ENCODE measurements around the gene BSN.

BSN gene

DNA sequence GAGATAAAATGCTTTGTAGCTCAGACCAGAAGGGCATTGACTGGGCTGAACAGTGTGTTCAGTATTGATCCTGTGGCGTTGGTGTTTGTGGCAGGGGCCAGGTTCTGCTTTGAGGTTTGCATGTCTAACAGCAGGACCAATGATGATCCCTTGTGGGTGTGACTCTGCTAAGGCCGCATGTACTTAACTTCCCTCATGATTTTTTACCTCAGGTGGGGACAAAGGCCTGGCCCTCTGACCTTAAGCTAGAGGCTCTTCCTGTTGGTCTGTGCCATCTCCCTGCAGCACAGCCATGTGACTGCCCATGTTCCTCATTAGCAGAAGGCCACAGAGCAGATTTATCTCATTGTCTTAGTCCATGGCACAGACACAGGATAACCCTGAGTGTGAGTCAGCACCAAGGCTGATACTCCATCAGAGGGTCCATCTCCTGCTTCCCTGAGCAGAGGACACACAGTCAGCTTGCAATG, 34.3 kb upstream of the BSN start:
- no peak overlapping the region for H3K4me3 ChIP-seq (ENCODE audit: low read length)
- H3K4me1 ChIP-seq (ENCODE audit: control insufficient read depth, insufficient read depth, low read length): no peaks in the 10 kb centered on the region
- no peak for DNase-seq (ENCODE audit: low read depth, low spot score)
- H3K27me3 ChIP-seq (ENCODE audit: control insufficient read depth, insufficient read depth, low read length): no peaks in the 10 kb centered on the region
- no peak overlapping the region for H3K27ac ChIP-seq (ENCODE audit: low read length)
- no peaks in the 10 kb centered on the region for H3K9me3 ChIP-seq (ENCODE audit: control insufficient read depth, insufficient read depth, low read length)
- H3K36me3 ChIP-seq (ENCODE audit: control insufficient read depth, insufficient read depth, low read length): peaks cover 6% of the 10 kb centered on the region; the same call in 1 of the 2 replicates
- WGBS (ENCODE audit: insufficient coverage, insufficient read length): no CpG with 5 or more reads among the region's 2 CpGs

DNA sequence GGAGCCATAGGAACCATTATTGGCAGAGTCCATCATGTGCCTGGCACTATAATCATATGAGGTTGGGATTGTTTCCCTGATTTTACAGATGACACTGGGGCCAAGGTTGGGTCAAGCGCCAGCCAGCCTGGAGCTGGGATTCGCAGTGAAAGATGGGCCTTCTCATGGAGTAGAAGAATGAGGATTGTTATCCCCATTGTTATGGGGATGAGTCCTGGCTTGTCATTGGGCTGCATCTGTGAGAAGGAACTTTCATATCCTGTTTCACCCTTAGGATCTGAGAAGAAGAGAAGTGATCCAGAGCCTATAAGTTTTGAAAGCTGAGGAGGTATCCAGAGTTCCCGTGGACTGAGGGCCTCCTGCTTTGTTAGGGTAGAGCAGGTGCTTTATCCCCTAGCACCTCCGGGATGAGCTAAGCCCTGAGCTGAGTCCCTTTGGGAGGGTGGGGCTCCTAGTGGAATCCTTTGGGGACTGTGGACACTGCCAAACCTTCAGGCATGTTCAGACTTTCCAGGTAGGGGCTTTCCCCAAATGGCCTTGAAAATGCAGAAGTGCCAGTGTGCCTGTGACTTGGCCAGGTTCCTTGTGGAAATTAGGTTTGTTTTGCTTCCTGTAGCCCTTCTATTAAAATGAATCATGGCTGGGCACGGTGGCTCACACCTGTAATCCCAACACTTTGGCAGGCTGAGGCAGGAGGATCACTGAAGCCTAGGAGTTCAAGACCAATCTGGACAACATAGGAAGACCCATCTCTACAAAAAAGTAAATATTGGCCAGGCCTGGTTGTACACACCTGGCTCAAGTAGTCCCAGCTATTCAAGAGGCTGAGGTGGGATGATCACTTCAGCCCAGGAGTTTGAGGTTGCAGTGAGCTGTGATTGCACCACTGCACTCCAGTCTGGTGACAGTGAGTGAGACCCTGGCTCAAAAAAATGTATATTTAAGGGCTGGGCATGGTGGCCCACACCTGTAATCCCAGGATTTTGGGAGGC, 30.2 kb upstream of the BSN start:
- Histone ChIP-seq H3K9me3 (ENCODE audit: control insufficient read depth, insufficient read depth, low read length) (no peaks in the 10 kb centered on the region), H3K27ac (ENCODE audit: low read length) (no peak overlapping the region), H3K36me3 (ENCODE audit: control insufficient read depth, insufficient read depth, low read length) (no peaks in the 10 kb centered on the region; the same call in 1 of the 2 replicates), H3K27me3 (ENCODE audit: control insufficient read depth, insufficient read depth, low read length) (no peaks in the 10 kb centered on the region), H3K4me1 (ENCODE audit: control insufficient read depth, insufficient read depth, low read length) (no peaks in the 10 kb centered on the region), H3K4me3 (ENCODE audit: low read length) (no peak overlapping the region)
- WGBS (ENCODE audit: insufficient coverage, insufficient read length): no CpG with 5 or more reads among the region's 5 CpGs
- DNase-seq (ENCODE audit: low read depth, low spot score): no peak

DNA sequence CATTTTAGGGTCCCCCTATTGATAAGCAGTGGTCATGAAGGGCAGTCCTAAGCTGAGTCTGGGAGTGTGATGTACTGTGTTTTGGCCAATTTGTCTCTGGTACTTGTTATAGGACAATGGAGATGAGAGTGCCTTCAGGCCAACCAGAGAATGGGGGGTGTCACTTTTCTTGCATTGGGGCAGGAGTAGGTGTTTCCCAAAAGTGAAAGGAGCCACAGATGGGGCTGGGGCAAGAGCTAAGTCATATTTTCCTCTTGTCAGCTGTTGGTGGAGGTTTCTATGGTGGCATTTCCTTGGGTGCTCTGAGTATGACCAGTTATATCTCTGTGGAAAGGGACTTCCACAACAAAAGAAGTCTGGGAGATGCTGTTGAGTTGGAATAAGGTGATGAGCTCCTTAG, 24.7 kb upstream of the BSN start:
- no peak overlapping the region for H3K27ac ChIP-seq (ENCODE audit: low read length)
- peaks cover 25% of the 10 kb centered on the region for H3K36me3 ChIP-seq (ENCODE audit: control insufficient read depth, insufficient read depth, low read length)
- H3K4me3 ChIP-seq (ENCODE audit: low read length): no peak overlapping the region
- H3K4me1 ChIP-seq (ENCODE audit: control insufficient read depth, insufficient read depth, low read length): no peaks in the 10 kb centered on the region; the same call in 1 of the 2 replicates
- H3K9me3 ChIP-seq (ENCODE audit: control insufficient read depth, insufficient read depth, low read length): no peaks in the 10 kb centered on the region
- H3K27me3 ChIP-seq (ENCODE audit: control insufficient read depth, insufficient read depth, low read length): no peaks in the 10 kb centered on the region
- DNase-seq (ENCODE audit: low read depth, low spot score): no peak

DNA sequence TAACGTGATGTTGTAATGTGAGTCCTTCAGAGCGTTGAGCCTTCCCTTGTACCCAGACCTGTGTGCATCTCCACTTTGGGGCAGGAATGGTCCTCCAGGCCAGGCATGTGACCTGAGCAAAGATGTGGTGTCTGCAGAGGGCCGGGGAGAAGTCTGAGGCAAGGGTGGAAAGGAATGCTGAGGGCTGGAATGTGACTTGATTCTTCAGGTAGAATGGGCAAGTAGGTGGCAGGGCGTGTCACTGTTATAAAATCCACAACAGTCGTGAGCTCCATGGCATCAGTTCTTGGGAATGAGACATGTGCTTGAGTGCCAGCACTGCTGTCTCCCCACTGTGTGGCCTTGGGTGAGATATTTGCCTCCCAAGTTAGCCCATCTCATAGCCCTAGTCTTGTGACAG, 24.0 kb upstream of the BSN start:
- no peaks in the 10 kb centered on the region for H3K27me3 ChIP-seq (ENCODE audit: control insufficient read depth, insufficient read depth, low read length)
- WGBS (ENCODE audit: insufficient coverage, insufficient read length): no CpG with 5 or more reads among the region's 5 CpGs
- H3K4me3 ChIP-seq (ENCODE audit: low read length): no peak overlapping the region
- H3K36me3 ChIP-seq (ENCODE audit: control insufficient read depth, insufficient read depth, low read length): peaks cover 25% of the 10 kb centered on the region
- no peak for DNase-seq (ENCODE audit: low read depth, low spot score)
- no peaks in the 10 kb centered on the region for H3K9me3 ChIP-seq (ENCODE audit: control insufficient read depth, insufficient read depth, low read length)
- H3K4me1 ChIP-seq (ENCODE audit: control insufficient read depth, insufficient read depth, low read length): no peaks in the 10 kb centered on the region; the same call in 1 of the 2 replicates
- no peak overlapping the region for H3K27ac ChIP-seq (ENCODE audit: low read length)

- H3K36me3 ChIP-seq (ENCODE audit: control insufficient read depth, insufficient read depth, low read length): peaks cover 25% of the 10 kb centered on the region
- no CpG with 5 or more reads among the region's 8 CpGs for WGBS (ENCODE audit: insufficient coverage, insufficient read length)
Observed at GRCh38 chr3:49530701-49531100, 23.6 kb upstream of the BSN start.

GRCh38 chr3:49531218-49531617, 23.1 kb upstream of the BSN start:
- no peak for DNase-seq (ENCODE audit: low read depth, low spot score)
- peaks cover 25% of the 10 kb centered on the region for H3K36me3 ChIP-seq (ENCODE audit: control insufficient read depth, insufficient read depth, low read length)
- no peaks in the 10 kb centered on the region for H3K9me3 ChIP-seq (ENCODE audit: control insufficient read depth, insufficient read depth, low read length)
- no CpG with 5 or more reads among the region's 10 CpGs for WGBS (ENCODE audit: insufficient coverage, insufficient read length)
- peaks cover 1% of the 10 kb centered on the region; the same call in 1 of the 2 replicates for H3K4me1 ChIP-seq (ENCODE audit: control insufficient read depth, insufficient read depth, low read length)
- no peak overlapping the region for H3K4me3 ChIP-seq (ENCODE audit: low read length)
- H3K27ac ChIP-seq (ENCODE audit: low read length): no peak overlapping the region
- H3K27me3 ChIP-seq (ENCODE audit: control insufficient read depth, insufficient read depth, low read length): no peaks in the 10 kb centered on the region

More at GRCh38 chr3:49530701-49531100, 23.6 kb upstream of the BSN start:
- H3K27ac ChIP-seq (ENCODE audit: low read length): no peak overlapping the region
- no peaks in the 10 kb centered on the region for H3K9me3 ChIP-seq (ENCODE audit: control insufficient read depth, insufficient read depth, low read length)
- no peak overlapping the region for H3K4me3 ChIP-seq (ENCODE audit: low read length)
- no peak for DNase-seq (ENCODE audit: low read depth, low spot score)
- H3K4me1 ChIP-seq (ENCODE audit: control insufficient read depth, insufficient read depth, low read length): peaks cover under 1% of the 10 kb centered on the region; the same call in 1 of the 2 replicates
- H3K27me3 ChIP-seq (ENCODE audit: control insufficient read depth, insufficient read depth, low read length): no peaks in the 10 kb centered on the region

GRCh38 chr3:49531715-49532114, 22.6 kb upstream of the BSN start:
- Histone ChIP-seq H3K27me3 (ENCODE audit: control insufficient read depth, insufficient read depth, low read length) (no peaks in the 10 kb centered on the region), H3K27ac (ENCODE audit: low read length) (no peak overlapping the region), H3K9me3 (ENCODE audit: control insufficient read depth, insufficient read depth, low read length) (no peaks in the 10 kb centered on the region), H3K4me1 (ENCODE audit: control insufficient read depth, insufficient read depth, low read length) (peaks cover 1% of the 10 kb centered on the region; the same call in 1 of the 2 replicates), H3K4me3 (ENCODE audit: low read length) (no peak overlapping the region), H3K36me3 (ENCODE audit: control insufficient read depth, insufficient read depth, low read length) (peaks cover 25% of the 10 kb centered on the region)
- no CpG with 5 or more reads among the region's 16 CpGs for whole genome bisulfite sequencing (ENCODE audit: insufficient coverage, insufficient read length)
- DNase-seq (ENCODE audit: low read depth, low spot score): no peak

DNA sequence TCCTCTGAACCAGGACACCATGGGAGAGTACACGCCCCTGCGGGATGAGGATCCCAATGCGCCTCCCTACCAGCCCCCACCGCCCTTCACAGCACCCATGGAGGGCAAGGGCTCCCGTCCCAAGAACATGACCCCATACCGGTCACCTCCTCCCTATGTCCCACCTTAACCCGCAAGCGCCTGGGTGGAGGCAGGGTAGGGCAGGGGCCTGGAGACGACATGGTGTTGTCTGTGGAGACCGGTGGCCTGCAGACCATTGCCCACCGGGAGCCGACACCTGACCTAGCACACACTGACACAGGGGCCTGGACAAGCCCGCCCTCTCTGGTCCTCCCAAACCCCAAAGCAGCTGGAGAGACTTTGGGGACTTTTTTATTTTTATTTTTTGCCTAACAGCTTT, 21.2 kb upstream of the BSN start:
- Histone ChIP-seq H3K4me3 (ENCODE audit: low read length) (no peak overlapping the region), H3K9me3 (ENCODE audit: control insufficient read depth, insufficient read depth, low read length) (no peaks in the 10 kb centered on the region), H3K27me3 (ENCODE audit: control insufficient read depth, insufficient read depth, low read length) (no peaks in the 10 kb centered on the region), H3K27ac (ENCODE audit: low read length) (no peak overlapping the region), H3K4me1 (ENCODE audit: control insufficient read depth, insufficient read depth, low read length) (peaks cover 1% of the 10 kb centered on the region; the same call in 1 of the 2 replicates), H3K36me3 (ENCODE audit: control insufficient read depth, insufficient read depth, low read length) (peaks cover 25% of the 10 kb centered on the region)
- no peak for DNase-seq (ENCODE audit: low read depth, low spot score)
- WGBS (ENCODE audit: insufficient coverage, insufficient read length): no CpG with 5 or more reads among the region's 13 CpGs

GRCh38 chr3:49533786-49534519, 20.3 kb upstream of the BSN start:
- no CpG with 5 or more reads among the region's 9 CpGs for WGBS (ENCODE audit: insufficient coverage, insufficient read length)
- Histone ChIP-seq H3K36me3 (ENCODE audit: control insufficient read depth, insufficient read depth, low read length) (peaks cover 25% of the 10 kb centered on the region), H3K27me3 (ENCODE audit: control insufficient read depth, insufficient read depth, low read length) (no peaks in the 10 kb centered on the region)

More at GRCh38 chr3:49533786-49534519, 20.3 kb upstream of the BSN start:
- Histone ChIP-seq H3K4me3 (ENCODE audit: low read length) (no peak overlapping the region), H3K4me1 (ENCODE audit: control insufficient read depth, insufficient read depth, low read length) (peaks cover 1% of the 10 kb centered on the region; the same call in 1 of the 2 replicates), H3K9me3 (ENCODE audit: control insufficient read depth, insufficient read depth, low read length) (no peaks in the 10 kb centered on the region), H3K27ac (ENCODE audit: low read length) (no peak overlapping the region)
- DNase-seq (ENCODE audit: low read depth, low spot score): no peak
